Measurements from ENCODE around the gene ACIN1.
A peak's percentile ranks its signal among the peaks of the same experiment; 100 is the strongest.
"Not testable (repeated sequence)": the region's sequence is repeated elsewhere in the genome, so short reads cannot be mapped to it uniquely, and the experiment has no call there.

The ACIN1 gene

GRCh38 chr14:23107620-23108019 lies 12.7 kb upstream of the ACIN1 start:
- not testable (repeated sequence) for DNase-seq (ENCODE audit: low read depth in 3 of 3)

DNA sequence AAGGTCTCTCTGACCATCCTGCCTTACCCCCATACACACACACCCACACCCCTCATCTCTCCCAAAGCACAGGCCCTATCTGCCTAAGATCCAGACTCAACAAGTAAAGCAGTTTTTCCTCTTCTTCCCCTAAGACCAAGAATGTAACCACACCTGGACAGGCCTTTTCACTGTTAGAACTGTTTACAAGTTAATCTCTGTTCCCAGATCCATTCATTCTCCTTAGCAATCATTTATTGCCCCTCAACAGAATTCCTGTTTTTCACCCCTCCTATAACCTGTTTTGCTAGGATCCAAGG lies 11.8 kb upstream of the ACIN1 start:
- DNase-seq (ENCODE audit: low read depth in 3 of 3): no peak

DNA sequence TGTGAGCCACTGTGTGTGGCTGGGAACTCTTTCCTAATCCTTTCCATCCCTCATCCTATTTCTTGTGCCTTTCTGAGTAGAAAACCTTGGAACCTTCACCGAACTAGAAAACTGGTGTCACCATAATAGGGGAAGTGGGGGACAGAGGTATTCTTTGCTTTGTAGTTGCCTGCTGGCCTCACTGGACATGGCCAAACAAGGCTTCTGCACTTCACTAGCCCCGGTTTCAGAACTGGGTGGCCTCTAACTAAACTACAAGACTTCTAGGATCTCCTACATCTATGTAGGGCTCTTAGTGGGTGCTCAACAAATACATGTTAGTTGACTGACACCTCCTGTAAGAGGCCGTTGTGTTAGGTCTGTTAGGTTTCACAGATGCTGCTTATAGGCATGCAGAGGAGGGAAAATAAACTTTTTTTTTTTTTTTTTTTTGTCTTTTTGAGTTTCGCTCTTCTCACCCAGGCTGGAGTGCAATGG lies 10.4 kb upstream of the ACIN1 start:
- DNase-seq (ENCODE audit: low read depth in 3 of 3): no peak

DNA sequence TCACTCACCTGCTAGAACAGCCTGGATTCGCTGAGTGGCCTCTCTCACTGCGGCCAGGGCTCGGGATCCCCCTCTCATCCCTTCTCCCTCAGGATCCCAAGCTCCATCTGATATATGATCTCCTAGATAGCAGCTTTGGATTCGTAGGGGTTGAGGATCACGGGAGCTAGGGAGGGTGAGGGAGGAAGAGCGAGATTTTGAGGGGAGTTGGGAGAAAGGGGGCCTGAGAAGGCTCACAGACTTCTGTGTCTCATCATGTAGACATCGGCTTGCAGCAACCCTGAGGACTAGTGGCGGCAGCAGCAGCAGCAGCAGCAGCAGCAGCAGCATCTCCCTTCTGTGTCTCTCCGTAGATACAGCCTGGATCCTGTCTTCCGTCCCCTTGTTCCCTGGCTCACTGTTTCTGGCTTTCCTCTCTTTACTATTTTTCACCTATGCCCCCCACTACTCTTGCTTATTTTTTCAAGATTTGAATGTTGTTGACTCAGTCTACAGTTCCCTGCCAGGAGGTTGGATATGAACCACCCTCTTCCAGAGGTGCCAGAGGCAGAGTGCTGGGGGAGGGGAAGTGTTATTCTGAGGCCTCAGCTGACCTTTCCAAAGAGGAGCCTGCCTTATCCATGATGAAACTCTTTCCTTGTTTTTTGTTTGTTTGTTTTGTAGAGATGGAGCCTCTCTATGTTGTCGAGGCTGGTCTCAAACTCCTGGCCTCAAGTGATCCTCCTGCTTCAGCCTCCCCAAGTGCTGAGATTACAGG lies 9.8 kb upstream of the ACIN1 start, which contains the start of gene CIROP:
Gene CIROP, minus strand, starts transcription at position 399 of the 757 bp plus-strand sequence. Its CDS starts 69 bp downstream, at position 330.
- DNase-seq (ENCODE audit: low read depth in 3 of 3): no peak

- no peak for DNase-seq (ENCODE audit: low read depth in 3 of 3)
These were observed 9.2 kb upstream of the ACIN1 start for GRCh38 chr14:23104070-23104590.

GRCh38 chr14:23103581-23103980 lies 8.6 kb upstream of the ACIN1 start:
- no peak for DNase-seq (ENCODE audit: low read depth in 3 of 3)

- no peak for DNase-seq (ENCODE audit: low read depth in 3 of 3)
These were observed 7.9 kb upstream of the ACIN1 start for GRCh38 chr14:23102801-23103200.

GRCh38 chr14:23101986-23102625 lies 7.2 kb upstream of the ACIN1 start:
- DNase-seq (ENCODE audit: low read depth in 3 of 3): no peak

- DNase-seq (ENCODE audit: low read depth in 3 of 3): no peak
These were observed 6.5 kb upstream of the ACIN1 start for GRCh38 chr14:23101213-23101970.

GRCh38 chr14:23099212-23099861 lies 4.4 kb upstream of the ACIN1 start:
- no peak for DNase-seq (ENCODE audit: low read depth in 3 of 3)

DNA sequence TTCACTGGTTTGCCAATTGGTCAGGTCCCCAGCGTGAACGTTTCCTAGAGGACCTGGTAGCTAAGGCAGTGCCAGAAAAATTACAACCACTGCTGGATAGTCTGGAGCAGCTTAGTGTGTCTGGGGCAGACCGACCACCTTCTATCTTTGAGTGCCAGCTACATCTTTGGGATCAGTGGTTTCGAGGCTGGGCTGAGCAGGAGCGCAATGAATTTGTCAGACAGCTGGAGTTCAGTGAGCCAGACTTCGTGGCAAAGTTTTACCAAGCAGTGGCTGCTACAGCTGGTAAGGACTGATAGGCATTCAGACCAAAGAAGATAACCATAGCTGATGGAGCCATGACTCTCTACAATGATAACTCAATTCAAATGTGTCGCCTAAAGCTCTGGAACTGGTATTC lies 2.9 kb upstream of the ACIN1 start:
- no peak for DNase-seq (ENCODE audit: low read depth in 3 of 3)

DNA sequence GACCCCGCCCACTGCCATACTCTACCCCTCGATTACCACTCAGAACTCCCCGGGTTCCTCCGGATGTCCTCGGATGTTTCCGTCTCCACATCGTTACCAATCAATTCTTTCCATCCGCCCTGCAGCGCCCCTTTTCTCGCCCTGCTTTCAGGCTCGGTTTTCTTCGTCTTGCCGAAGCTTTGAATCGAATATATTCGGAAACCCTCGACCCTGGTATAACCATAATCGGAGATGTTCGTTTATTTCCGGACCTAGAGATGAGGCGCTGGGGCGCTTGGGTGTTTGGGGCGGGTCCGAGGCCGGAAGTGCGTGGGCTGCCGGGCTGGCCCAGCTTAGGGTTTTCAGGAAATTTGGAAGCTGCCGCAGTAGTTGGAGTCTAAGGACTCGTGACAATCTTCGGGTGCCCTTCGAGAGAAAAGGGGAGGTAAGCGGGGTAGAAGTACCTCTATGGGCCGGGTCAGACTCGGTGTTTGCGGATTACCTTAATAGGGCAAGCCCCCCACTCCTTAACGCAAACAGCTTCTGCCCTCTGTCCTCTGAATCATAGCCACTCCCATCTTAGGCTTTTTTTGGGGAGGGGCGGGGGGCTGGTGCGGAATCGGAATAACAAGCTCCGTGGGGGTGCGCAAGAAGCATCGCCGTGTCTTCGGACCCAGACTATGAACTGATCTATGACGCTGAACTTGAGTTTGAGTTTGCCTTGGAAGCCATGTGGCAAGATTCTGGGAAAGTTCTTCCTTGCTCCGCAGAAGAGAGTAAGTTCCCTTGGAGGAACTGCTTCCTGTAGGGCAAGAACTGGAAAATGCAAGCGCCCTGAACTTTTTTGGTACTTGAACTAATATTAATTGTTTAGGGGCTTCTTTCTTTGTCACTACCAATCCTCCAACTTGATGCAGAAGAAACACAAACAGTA lies 516 bp upstream of the ACIN1 start, which contains the start of gene C14orf119:
Gene C14orf119, plus strand, starts transcription at position 310 of the 913 bp plus-strand sequence. CDS start 2,154 bp downstream, outside the sequence.
- peak; percentile 99 to 100 (median 99) for DNase-seq (ENCODE audit: low read depth in 3 of 3)

DNA sequence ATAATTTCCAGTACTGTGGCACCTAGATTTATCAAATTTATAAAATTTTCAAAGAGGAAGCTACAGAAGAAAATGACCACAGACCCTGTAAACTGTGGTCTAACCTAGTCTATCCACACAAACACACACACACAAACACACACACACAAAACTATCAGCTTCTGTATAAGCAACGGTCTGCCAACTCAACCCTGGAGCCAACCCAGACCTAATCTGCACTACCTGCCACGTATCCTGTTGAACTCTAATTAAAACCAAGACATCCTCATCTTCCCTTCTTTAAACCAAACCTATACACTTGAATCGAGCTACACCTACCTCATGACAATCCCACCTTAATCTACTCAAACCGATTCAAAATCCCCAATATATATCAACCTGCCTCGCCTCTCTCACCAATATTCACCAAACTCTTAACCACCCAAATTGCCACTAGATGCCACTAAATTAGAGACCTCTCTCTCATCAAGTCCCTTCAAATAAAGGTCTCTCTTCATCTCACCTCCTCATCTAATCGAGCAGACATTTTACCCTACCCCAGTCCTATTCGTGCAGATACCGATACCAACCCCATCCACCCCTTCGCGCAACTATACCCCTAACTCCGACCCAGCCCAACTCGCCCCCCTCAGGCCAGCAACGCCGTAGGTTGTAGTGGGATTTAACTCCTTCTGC lies 808 bp downstream of the ACIN1 start:
- no peak for DNase-seq (ENCODE audit: low read depth in 3 of 3)

GRCh38 chr14:23093526-23093925 lies 1.4 kb downstream of the ACIN1 start:
- DNase-seq (ENCODE audit: low read depth in 3 of 3): no peak

DNA sequence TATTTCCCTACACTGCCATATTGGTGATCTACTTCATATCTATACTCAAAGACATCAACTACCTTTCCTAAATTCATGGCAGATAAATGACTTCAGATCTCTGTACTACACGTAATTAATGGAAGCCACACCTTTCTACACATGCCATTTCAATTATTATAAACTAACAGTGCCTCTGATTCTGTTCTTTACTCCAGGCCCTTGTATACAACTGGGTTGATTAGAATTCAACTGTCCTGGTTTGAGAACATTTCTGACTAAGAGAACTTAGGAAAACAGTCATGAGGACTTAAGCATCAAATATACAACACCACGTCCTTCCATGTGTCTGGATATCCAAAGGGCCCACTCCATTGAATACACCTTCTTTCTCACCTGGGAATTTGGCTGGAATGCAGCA lies 1.8 kb downstream of the ACIN1 start:
- DNase-seq (ENCODE audit: low read depth in 3 of 3): no peak

- no peak for DNase-seq (ENCODE audit: low read depth in 3 of 3)
These were observed 3.4 kb downstream of the ACIN1 start for GRCh38 chr14:23091294-23092225.

DNA sequence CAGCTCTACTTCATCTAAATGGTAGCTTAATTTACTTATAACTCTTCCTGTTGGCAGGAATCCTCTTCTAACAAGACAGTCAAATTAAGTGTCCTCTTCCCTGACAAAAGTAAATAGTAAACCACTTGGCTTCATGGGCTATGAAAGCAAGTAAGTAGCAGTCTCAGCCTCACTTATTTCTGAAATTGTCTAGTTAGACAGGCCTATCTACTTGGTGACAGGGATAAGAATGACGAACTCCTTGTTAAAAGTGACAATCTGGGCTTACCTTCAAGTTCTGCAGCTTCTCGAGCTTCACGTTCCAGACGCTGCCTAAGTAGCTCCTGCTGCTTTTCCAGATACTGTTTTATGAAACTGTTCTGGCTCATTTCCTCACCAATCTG lies 4.7 kb downstream of the ACIN1 start:
- no peak for DNase-seq (ENCODE audit: low read depth in 3 of 3)

- no peak for DNase-seq (ENCODE audit: low read depth in 3 of 3)
These were observed 5.3 kb downstream of the ACIN1 start for GRCh38 chr14:23089498-23090253.

All from stimulated activated CD4-positive, alpha-beta T cell treated with anti-CD3 and anti-CD28 coated beads, TNF-alpha, amount 100 ng/mL, for 48 hours (primary cell).